ENCODE data around the gene MIOX. TPM values are rescaled to one million over a fixed set of nuclear protein-coding genes. Genes with fewer than 3 reads are reported as not detected.

The MIOX gene
- total RNA-seq, 1 donor from 2014 or later: not detected

DNA sequence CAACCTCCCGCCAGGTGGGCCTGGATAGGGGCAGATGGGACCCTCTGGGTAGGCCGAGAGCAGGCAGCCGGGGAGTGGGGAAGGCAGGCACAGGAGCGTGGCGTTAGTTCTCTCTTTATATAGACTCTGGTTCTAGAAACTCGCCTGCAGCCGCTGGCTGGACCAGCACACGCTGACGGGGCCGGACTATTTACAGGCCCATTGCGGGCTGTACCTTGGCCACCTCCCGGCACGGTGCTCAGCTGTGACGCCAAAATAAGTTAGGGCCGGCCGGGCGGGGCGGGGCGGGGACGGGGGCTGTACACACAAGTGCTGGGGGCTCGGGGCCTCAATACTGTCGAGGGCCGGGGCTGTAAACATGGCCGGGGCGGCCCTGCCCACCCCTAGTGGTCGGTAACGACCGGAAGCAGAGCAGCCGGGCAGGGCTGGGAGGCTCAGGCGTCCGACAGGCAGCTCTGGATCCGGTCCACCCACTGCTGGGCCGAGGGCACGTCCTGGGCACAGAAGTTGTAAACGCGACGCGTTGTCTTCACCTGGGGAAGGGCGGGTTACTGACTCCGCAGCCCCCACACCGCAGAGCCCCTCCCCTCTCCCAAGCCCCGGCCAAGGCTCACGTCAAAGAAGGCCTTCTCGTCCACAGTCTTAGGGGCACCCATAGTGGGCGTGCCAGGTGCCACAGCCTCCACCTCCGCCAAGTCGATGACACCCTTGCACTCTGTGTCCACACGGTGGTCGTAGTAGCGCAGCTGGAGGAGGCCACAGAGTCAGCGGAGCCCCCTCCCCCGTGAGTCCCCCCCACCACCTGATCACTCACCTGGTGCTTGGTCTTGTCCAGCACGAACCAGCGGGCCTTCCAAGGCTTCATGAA, 39.7 kb upstream of the MIOX start:
- Mint-ChIP-seq H3K36me3 (ENCODE audit: low read depth, unreplicated experiment) (peaks cover 26% of the 10 kb centered on the region), H3K27ac (ENCODE audit: unreplicated experiment) (no peak overlapping the region), H3K27me3 (ENCODE audit: unreplicated experiment) (peaks cover 17% of the 10 kb centered on the region), H3K4me1 (ENCODE audit: unreplicated experiment) (peaks cover 13% of the 10 kb centered on the region), H3K4me3 (ENCODE audit: unreplicated experiment) (no peak overlapping the region), H3K9me3 (ENCODE audit: unreplicated experiment) (no peaks in the 10 kb centered on the region)
- TF ChIP-seq, protein P1, sequence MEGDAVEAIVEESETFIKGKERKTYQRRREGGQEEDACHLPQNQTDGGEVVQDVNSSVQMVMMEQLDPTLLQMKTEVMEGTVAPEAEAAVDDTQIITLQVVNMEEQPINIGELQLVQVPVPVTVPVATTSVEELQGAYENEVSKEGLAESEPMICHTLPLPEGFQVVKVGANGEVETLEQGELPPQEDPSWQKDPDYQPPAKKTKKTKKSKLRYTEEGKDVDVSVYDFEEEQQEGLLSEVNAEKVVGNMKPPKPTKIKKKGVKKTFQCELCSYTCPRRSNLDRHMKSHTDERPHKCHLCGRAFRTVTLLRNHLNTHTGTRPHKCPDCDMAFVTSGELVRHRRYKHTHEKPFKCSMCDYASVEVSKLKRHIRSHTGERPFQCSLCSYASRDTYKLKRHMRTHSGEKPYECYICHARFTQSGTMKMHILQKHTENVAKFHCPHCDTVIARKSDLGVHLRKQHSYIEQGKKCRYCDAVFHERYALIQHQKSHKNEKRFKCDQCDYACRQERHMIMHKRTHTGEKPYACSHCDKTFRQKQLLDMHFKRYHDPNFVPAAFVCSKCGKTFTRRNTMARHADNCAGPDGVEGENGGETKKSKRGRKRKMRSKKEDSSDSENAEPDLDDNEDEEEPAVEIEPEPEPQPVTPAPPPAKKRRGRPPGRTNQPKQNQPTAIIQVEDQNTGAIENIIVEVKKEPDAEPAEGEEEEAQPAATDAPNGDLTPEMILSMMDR (IDR thresholded peaks at IDR 0.05; ENCODE audit: unreplicated experiment): no peak
- DNase-seq (ENCODE audit: low spot score): no peak

DNA sequence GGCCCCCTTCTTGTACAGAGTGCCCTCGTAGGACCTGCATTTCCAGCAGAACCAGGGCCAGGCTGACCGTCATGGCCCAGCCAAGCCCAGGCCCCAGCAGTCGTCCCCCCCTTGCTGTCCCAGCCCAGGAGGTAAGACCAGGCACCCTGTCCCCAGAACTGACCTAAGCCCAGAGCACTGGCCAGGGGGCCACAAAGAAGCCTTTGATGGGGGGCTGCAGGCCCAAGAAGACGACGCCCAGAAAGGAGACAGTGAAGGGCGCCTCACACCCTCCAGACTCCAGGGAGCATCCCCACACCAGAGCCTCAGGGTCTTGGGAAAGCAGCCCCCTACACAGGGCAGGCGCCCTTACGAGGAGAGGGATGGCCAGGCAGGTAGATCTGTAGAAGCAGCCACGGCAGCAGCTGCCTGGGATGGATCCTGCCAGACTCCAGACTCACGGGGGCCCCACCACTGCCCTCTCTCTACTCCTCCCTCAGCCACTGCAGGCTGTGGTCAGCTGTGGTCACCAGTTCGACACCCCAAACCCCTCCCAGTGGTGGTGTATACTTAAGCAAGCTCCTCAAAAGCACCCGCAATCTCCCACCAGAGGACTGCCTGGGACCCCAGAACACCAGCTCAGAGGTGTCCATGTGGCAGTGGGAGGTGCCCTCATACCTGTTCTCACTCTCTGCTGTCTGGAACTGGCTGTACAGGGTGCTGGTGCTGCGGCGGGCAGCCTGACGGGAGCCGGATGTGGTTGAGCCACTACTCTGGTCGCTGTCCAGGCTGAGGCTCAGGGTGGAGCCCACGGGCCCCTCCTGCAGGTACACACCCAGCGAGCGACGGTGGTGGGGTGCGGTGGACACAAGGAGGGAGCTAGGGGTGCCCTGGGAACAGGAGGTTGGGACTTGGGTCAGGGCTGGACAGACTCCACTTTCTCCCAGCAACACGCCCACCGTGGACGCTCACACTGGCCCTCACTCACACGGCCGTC, 38.8 kb upstream of the MIOX start:
- Mint-ChIP-seq H3K27me3 (ENCODE audit: unreplicated experiment) (peaks cover 16% of the 10 kb centered on the region), H3K4me3 (ENCODE audit: unreplicated experiment) (peak overlapping the region; percentile 52), H3K9me3 (ENCODE audit: unreplicated experiment) (no peaks in the 10 kb centered on the region), H3K27ac (ENCODE audit: unreplicated experiment) (peak overlapping the region; percentile 92), H3K4me1 (ENCODE audit: unreplicated experiment) (peaks cover 13% of the 10 kb centered on the region), H3K36me3 (ENCODE audit: low read depth, unreplicated experiment) (peaks cover 29% of the 10 kb centered on the region)
- TF ChIP-seq, protein P1 (IDR thresholded peaks at IDR 0.05; ENCODE audit: unreplicated experiment): no peak
- DNase-seq (ENCODE audit: low spot score): no peak

DNA sequence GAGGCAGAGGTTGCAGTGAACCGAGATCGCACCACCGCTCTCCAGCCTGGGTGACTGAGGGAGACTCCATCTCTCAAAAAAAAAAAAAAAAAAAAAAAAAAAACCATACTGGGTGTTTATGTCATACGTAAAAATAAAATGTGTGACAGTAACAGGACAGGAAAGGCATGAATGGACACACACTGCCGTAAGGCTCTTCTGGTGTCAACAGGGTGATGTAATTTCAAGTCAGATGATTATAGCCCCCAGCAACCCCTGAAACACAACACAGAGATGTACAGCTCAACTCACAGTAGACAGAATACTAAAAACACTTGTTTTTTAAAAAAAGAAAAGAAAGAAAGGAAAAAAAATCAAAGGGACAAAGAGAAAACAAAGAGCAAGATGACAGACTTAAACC, 34.0 kb upstream of the MIOX start:
- H3K4me1 Mint-ChIP-seq (ENCODE audit: unreplicated experiment): peaks cover 16% of the 10 kb centered on the region
- H3K27ac Mint-ChIP-seq (ENCODE audit: unreplicated experiment): no peak overlapping the region
- H3K27me3 Mint-ChIP-seq (ENCODE audit: unreplicated experiment): peaks cover 12% of the 10 kb centered on the region
- TF ChIP-seq, protein P1 (IDR thresholded peaks at IDR 0.05; ENCODE audit: unreplicated experiment): no peak
- no peaks in the 10 kb centered on the region for H3K9me3 Mint-ChIP-seq (ENCODE audit: unreplicated experiment)
- H3K4me3 Mint-ChIP-seq (ENCODE audit: unreplicated experiment): peak overlapping the region; percentile 53
- no peak for DNase-seq (ENCODE audit: low spot score)
- peaks cover 41% of the 10 kb centered on the region for H3K36me3 Mint-ChIP-seq (ENCODE audit: low read depth, unreplicated experiment)

DNA sequence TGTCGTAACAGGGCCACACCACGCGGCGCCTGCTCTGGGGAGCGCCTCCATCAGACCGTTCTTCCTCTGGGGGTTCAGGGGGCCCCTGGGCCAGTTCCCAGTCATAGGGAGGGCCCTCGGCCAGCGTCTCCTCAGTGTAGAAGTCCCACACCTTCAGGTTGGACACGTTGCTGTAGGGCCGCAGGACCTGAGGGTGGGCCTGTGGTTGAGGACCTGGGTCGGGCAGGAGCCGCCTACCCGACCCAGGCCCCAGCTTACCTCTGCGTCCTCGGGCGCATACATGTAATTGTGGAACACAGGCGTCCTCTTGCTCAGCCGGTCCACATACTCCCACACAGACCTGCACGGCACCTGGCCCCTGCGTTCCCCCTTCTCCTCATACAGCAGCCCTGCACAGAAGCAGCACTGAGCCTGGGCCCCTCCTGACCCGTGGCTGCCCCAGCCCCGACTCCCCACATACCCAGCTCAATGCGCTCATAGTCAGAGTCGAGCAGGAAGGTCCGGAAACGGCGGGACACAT, 32.0 kb upstream of the MIOX start:
- no peaks in the 10 kb centered on the region for H3K9me3 Mint-ChIP-seq (ENCODE audit: unreplicated experiment)
- peaks cover 33% of the 10 kb centered on the region for H3K36me3 Mint-ChIP-seq (ENCODE audit: low read depth, unreplicated experiment)
- H3K27ac Mint-ChIP-seq (ENCODE audit: unreplicated experiment): no peak overlapping the region
- H3K27me3 Mint-ChIP-seq (ENCODE audit: unreplicated experiment): peaks cover 2% of the 10 kb centered on the region
- peaks cover 4% of the 10 kb centered on the region for H3K4me1 Mint-ChIP-seq (ENCODE audit: unreplicated experiment)
- no peak overlapping the region for H3K4me3 Mint-ChIP-seq (ENCODE audit: unreplicated experiment)
- DNase-seq (ENCODE audit: low spot score): no peak
- TF ChIP-seq, protein P1 (IDR thresholded peaks at IDR 0.05; ENCODE audit: unreplicated experiment): no peak

Data from endothelial cell (in vitro differentiated cells).